Activated naive CD4-positive, alpha-beta T cell treated with anti-CD3 and anti-CD28 coated beads, Interleukin-2, amount 10 ng/mL, durations not matched to agents 7 days and 5 days (primary cell): ENCODE results near the gene AP1B1.

Experiments used
- CTCF ChIA-PET: fragments of 350-600 bp; sonication (Branson Sonifier 250); formaldehyde crosslinking; loops from one replicate; lab custom pipeline; 2021; ENCODE audit warnings: antibody characterized with exemption; lab: Charles Lee
- DNase-seq: peaks from one replicate; pipeline ENCODE4 v3.0.0-alpha.2; 2020
- H3K27ac Mint-ChIP-seq: one replicate; pipeline ENCODE4 v1.8.0; 2021; ENCODE audit warnings: mild to moderate bottlenecking, moderate library complexity, mixed read lengths
- H3K27me3 Mint-ChIP-seq: one replicate; pipeline ENCODE4 v1.8.0; 2021; ENCODE audit warnings: mild to moderate bottlenecking, mixed read lengths
- H3K36me3 Mint-ChIP-seq: one replicate; pipeline ENCODE4 v1.8.0; 2021; ENCODE audit warnings: mixed read lengths
- H3K4me1 Mint-ChIP-seq: one replicate; pipeline ENCODE4 v1.8.0; 2021; ENCODE audit warnings: mixed read lengths
- H3K4me3 Mint-ChIP-seq: one replicate; pipeline ENCODE4 v1.8.0; 2021; ENCODE audit warnings: mild to moderate bottlenecking, moderate library complexity, mixed read lengths
- H3K9me3 Mint-ChIP-seq: one replicate; pipeline ENCODE4 v1.8.0; 2021; ENCODE audit warnings: mixed read lengths

The AP1B1 gene

GRCh38 chr22:29400576-29400975, 12.2 kb upstream of the AP1B1 start:
- no peaks in the 10 kb centered on the region for H3K4me1 Mint-ChIP-seq
- CTCF ChIA-PET = no interaction called here
- peak overlapping the region; percentile 53 for H3K27ac Mint-ChIP-seq
- H3K9me3 Mint-ChIP-seq = no peaks in the 10 kb centered on the region
- DNase-seq = no peak
- H3K27me3 Mint-ChIP-seq = peaks cover 38% of the 10 kb centered on the region
- no peaks in the 10 kb centered on the region for H3K36me3 Mint-ChIP-seq
- no peak overlapping the region for H3K4me3 Mint-ChIP-seq

DNA sequence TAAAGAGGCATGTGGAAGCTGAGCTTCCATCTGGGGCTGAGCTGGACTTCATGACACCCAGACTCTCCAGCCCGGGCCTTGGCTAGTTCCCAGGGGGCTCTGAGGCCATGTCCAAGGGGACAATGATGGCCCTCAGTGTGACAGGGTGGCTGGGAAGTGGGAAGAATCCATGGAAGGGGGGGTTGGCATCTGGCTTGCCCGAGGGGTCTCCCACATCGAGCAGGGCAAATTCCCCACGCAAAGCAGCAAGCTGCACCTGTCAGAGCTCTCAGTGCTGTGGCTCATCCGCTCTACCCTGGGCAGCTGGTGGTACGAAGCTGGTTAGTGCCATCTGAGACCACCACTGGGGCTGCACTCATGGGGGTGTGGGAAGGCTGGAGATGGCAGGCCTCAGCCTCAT, 9.4 kb upstream of the AP1B1 start:
- H3K27ac Mint-ChIP-seq = no peak overlapping the region
- H3K4me1 Mint-ChIP-seq = peaks cover 2% of the 10 kb centered on the region
- no peak overlapping the region for H3K4me3 Mint-ChIP-seq
- no peak for DNase-seq
- H3K27me3 Mint-ChIP-seq = peaks cover 30% of the 10 kb centered on the region
- CTCF ChIA-PET = interaction anchor here (1.0 kb wide), 1 partner anchor 15 kb away, joined by 4 read pairs; no protein-coding TSS in a partner anchor
- no peaks in the 10 kb centered on the region for H3K9me3 Mint-ChIP-seq
- no peaks in the 10 kb centered on the region for H3K36me3 Mint-ChIP-seq

GRCh38 chr22:29396126-29396525, 7.8 kb upstream of the AP1B1 start:
- H3K4me1 Mint-ChIP-seq = peaks cover 2% of the 10 kb centered on the region
- no peak overlapping the region for H3K4me3 Mint-ChIP-seq
- DNase-seq = no peak
- no peaks in the 10 kb centered on the region for H3K9me3 Mint-ChIP-seq
- H3K36me3 Mint-ChIP-seq = no peaks in the 10 kb centered on the region
- H3K27ac Mint-ChIP-seq = no peak overlapping the region
- H3K27me3 Mint-ChIP-seq = peaks cover 26% of the 10 kb centered on the region
- CTCF ChIA-PET = interaction anchor here (1.6 kb wide), 1 partner anchor 128 kb away, joined by 7 read pairs; no protein-coding TSS in a partner anchor

GRCh38 chr22:29394931-29395581, 6.7 kb upstream of the AP1B1 start:
- no peak overlapping the region for H3K4me3 Mint-ChIP-seq
- no peaks in the 10 kb centered on the region for H3K9me3 Mint-ChIP-seq
- H3K27ac Mint-ChIP-seq = no peak overlapping the region

GRCh38 chr22:29393019-29393608, 4.7 kb upstream of the AP1B1 start:
- H3K27ac Mint-ChIP-seq = no peak overlapping the region

More at GRCh38 chr22:29394931-29395581, 6.7 kb upstream of the AP1B1 start:
- Mint-ChIP-seq H3K27me3 (peaks cover 21% of the 10 kb centered on the region), H3K4me1 (peaks cover 2% of the 10 kb centered on the region), H3K36me3 (no peaks in the 10 kb centered on the region)
- DNase-seq = peak; percentile 77
- CTCF ChIA-PET = interaction anchor here (0.6 to 1.6 kb wide), 4 partner anchors 9 to 194 kb away, joined by 3 to 7 read pairs (median 4); no protein-coding TSS in a partner anchor

GRCh38 chr22:29391546-29391945, 3.2 kb upstream of the AP1B1 start:
- H3K4me3 Mint-ChIP-seq = no peak overlapping the region
- no peaks in the 10 kb centered on the region for H3K9me3 Mint-ChIP-seq
- H3K27ac Mint-ChIP-seq = no peak overlapping the region
- CTCF ChIA-PET = no interaction called here
- H3K4me1 Mint-ChIP-seq = peaks cover 21% of the 10 kb centered on the region
- no peak for DNase-seq
- H3K36me3 Mint-ChIP-seq = no peaks in the 10 kb centered on the region
- peaks cover 13% of the 10 kb centered on the region for H3K27me3 Mint-ChIP-seq

More at GRCh38 chr22:29393019-29393608, 4.7 kb upstream of the AP1B1 start:
- DNase-seq = no peak
- Mint-ChIP-seq H3K9me3 (no peaks in the 10 kb centered on the region), H3K4me1 (peaks cover 9% of the 10 kb centered on the region), H3K36me3 (no peaks in the 10 kb centered on the region), H3K27me3 (peaks cover 21% of the 10 kb centered on the region), H3K4me3 (no peak overlapping the region)
- CTCF ChIA-PET = interaction anchor here (0.7 kb wide), 1 partner anchor 233 kb away, joined by 3 read pairs; no protein-coding TSS in a partner anchor

GRCh38 chr22:29390270-29390669, 1.9 kb upstream of the AP1B1 start:
- peaks cover 34% of the 10 kb centered on the region for H3K4me1 Mint-ChIP-seq
- H3K4me3 Mint-ChIP-seq = no peak overlapping the region
- no peak for DNase-seq
- H3K9me3 Mint-ChIP-seq = no peaks in the 10 kb centered on the region
- H3K36me3 Mint-ChIP-seq = peaks cover under 1% of the 10 kb centered on the region
- peaks cover 4% of the 10 kb centered on the region for H3K27me3 Mint-ChIP-seq
- CTCF ChIA-PET = no interaction called here
- H3K27ac Mint-ChIP-seq = no peak overlapping the region

DNA sequence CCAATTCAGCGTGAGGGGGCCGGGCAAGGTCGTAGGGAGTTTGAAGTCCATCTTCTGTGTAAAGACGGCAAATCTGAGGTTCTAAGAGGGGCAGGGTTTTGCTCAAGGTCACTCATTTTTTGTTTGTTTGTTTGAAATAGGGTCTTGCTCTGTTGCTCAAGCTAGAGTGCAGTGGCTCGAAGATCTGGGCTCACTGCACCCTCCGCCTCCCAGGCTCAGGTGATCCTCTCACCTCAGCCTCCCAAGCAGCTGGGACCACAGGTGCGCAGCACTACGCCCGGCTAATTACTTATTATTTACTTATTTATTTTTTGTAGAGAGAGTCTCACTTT, 355 bp upstream of the AP1B1 start:
- Mint-ChIP-seq H3K36me3 (peaks cover 6% of the 10 kb centered on the region), H3K4me1 (peaks cover 40% of the 10 kb centered on the region), H3K27me3 (peaks cover 4% of the 10 kb centered on the region), H3K27ac (peak overlapping the region; percentile 89), H3K9me3 (no peaks in the 10 kb centered on the region), H3K4me3 (peak overlapping the region; percentile 89)
- DNase-seq = no peak
- CTCF ChIA-PET = no interaction called here

DNA sequence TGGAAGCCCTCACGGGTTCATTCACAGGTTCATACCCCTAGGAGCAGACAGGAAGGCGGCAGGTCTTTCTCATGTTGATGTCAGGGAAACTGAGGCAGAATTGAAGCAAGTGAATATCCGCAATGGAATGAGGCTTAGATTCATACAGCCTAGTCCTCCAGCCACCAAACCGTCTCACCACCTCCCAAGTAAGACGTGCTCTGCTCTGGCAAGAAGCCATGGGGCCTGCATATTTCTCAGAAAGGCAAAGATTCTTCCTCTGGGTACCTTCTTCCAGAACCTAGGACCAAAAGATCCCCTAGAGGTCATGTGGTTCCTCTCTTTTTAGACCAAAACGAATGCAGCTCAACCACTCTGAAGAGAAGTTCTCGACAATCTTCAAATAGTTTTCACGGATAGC, 1.7 kb downstream of the AP1B1 start:
- peaks cover 7% of the 10 kb centered on the region for H3K36me3 Mint-ChIP-seq
- peaks cover 47% of the 10 kb centered on the region for H3K4me1 Mint-ChIP-seq
- CTCF ChIA-PET = interaction anchor here (1.5 kb wide), 1 partner anchor 138 kb away, joined by 5 read pairs; no protein-coding TSS in a partner anchor
- peaks cover 2% of the 10 kb centered on the region for H3K27me3 Mint-ChIP-seq
- no peaks in the 10 kb centered on the region for H3K9me3 Mint-ChIP-seq
- no peak for DNase-seq
- peak overlapping the region; percentile 89 for H3K4me3 Mint-ChIP-seq
- H3K27ac Mint-ChIP-seq = peak overlapping the region; percentile 28

GRCh38 chr22:29385748-29386147, 2.6 kb downstream of the AP1B1 start:
- Mint-ChIP-seq H3K4me3 (no peak overlapping the region), H3K9me3 (no peaks in the 10 kb centered on the region), H3K36me3 (peaks cover 7% of the 10 kb centered on the region), H3K27ac (no peak overlapping the region), H3K4me1 (peaks cover 47% of the 10 kb centered on the region), H3K27me3 (no peaks in the 10 kb centered on the region)
- no peak for DNase-seq
- CTCF ChIA-PET = interaction anchor here (0.6 to 1.5 kb wide), 2 partner anchors 45 to 139 kb away, joined by 5 read pairs; no protein-coding TSS in a partner anchor

- DNase-seq = no peak
- Mint-ChIP-seq H3K27ac (no peak overlapping the region), H3K27me3 (no peaks in the 10 kb centered on the region), H3K4me1 (peaks cover 47% of the 10 kb centered on the region), H3K9me3 (no peaks in the 10 kb centered on the region), H3K36me3 (peaks cover 7% of the 10 kb centered on the region), H3K4me3 (no peak overlapping the region)
- CTCF ChIA-PET = interaction anchor here (1.5 kb wide), 1 partner anchor 139 kb away, joined by 5 read pairs; no protein-coding TSS in a partner anchor
These were observed 3.1 kb downstream of the AP1B1 start for GRCh38 chr22:29385151-29385704.

- Mint-ChIP-seq H3K27me3 (no peaks in the 10 kb centered on the region), H3K27ac (no peak overlapping the region), H3K9me3 (no peaks in the 10 kb centered on the region), H3K4me1 (peaks cover 48% of the 10 kb centered on the region), H3K4me3 (no peak overlapping the region), H3K36me3 (peaks cover 11% of the 10 kb centered on the region)
- CTCF ChIA-PET = no interaction called here
- DNase-seq = no peak
These were observed 4.6 kb downstream of the AP1B1 start for GRCh38 chr22:29383740-29384139.

GRCh38 chr22:29382580-29383302, 5.6 kb downstream of the AP1B1 start:
- Mint-ChIP-seq H3K36me3 (peaks cover 11% of the 10 kb centered on the region), H3K4me1 (peaks cover 43% of the 10 kb centered on the region), H3K27ac (peak overlapping the region; percentile 47), H3K4me3 (no peak overlapping the region), H3K9me3 (no peaks in the 10 kb centered on the region), H3K27me3 (no peaks in the 10 kb centered on the region)
- CTCF ChIA-PET = no interaction called here
- no peak for DNase-seq

DNA sequence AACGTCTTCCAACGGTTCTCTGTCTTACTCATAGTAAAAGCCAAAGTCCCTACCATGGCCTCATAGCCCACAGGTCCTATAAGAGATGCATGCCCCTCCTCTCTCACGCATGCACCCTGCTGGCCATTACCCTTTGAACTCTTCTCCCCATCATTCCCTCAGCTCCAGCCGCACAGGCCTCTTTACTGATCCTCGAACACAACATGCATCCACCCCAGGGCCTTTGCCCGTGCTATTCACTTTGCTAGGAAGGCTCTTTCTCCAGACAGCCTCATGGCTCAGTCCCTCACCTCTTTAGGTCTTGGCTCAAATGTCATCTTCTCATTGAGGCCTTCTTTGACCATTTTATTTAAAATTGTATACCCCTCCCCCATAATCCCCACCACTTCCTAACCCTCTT, 7.5 kb downstream of the AP1B1 start:
- Mint-ChIP-seq H3K4me1 (peaks cover 32% of the 10 kb centered on the region), H3K27me3 (no peaks in the 10 kb centered on the region), H3K4me3 (no peak overlapping the region), H3K9me3 (no peaks in the 10 kb centered on the region), H3K27ac (no peak overlapping the region), H3K36me3 (peaks cover 25% of the 10 kb centered on the region)
- no peak for DNase-seq
- CTCF ChIA-PET = no interaction called here
